NOMO-1 treated with DMSO at 0.1 percent for 48 hours (cell line): Measurements from ENCODE around the gene CX3CR1.

Source experiments
- DNase-seq: peaks from one replicate; lab custom pipeline; 2025; ENCODE audit not compliant: unreplicated experiment; lab: John Stamatoyannopoulos, UW

CX3CR1 gene

GRCh38 chr3:39226106-39226741, 53.6 kb downstream of the CX3CR1 start:
- peak; percentile 85 for DNase-seq

- DNase-seq, result no peak
Observed at GRCh38 chr3:39224288-39224687, 55.5 kb downstream of the CX3CR1 start.

- DNase-seq, result no peak
Observed at GRCh38 chr3:39222939-39223338, 56.9 kb downstream of the CX3CR1 start.

GRCh38 chr3:39222462-39222861, 57.4 kb downstream of the CX3CR1 start:
- no peak for DNase-seq

GRCh38 chr3:39221141-39221530, 58.7 kb downstream of the CX3CR1 start:
- DNase-seq, result peak; percentile 40

- peak; percentile 79 for DNase-seq
Observed at GRCh38 chr3:39220407-39221140, 59.3 kb downstream of the CX3CR1 start.

GRCh38 chr3:39219702-39220101, 60.1 kb downstream of the CX3CR1 start:
- DNase-seq, result no peak

GRCh38 chr3:39216176-39216790, 63.6 kb downstream of the CX3CR1 start:
- DNase-seq, result peak; percentile 94

GRCh38 chr3:39213613-39214012, 66.2 kb downstream of the CX3CR1 start:
- DNase-seq, result no peak
